Measurements from ENCODE around the gene LARGE1.

LARGE1 gene

GRCh38 chr22:33426451-33426850, 493.8 kb downstream of the LARGE1 start:
- DNase-seq (ENCODE audit: low read depth in 2 of 2), result no peak

GRCh38 chr22:33421859-33422258, 498.4 kb downstream of the LARGE1 start:
- DNase-seq (ENCODE audit: low read depth in 2 of 2), result no peak

DNA sequence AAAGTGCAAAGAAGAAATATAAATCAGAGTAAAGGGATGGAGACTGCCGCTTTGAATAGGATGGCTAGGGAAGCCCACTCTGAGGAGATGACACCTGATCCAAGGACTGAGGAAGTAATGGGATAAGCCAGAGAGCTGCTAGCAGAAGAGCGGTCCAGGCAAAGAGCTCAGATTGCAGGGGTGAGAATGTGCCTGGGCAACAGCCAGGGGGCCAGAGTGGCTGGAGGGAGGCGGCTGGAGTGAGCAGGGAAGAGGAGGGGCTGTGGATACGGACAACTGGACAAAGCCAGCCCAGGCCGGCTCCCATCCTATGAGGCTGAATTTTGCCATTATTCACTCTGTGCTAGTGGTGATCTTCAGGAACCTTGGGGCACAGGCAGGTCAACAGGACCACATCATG, 501.8 kb downstream of the LARGE1 start:
- DNase-seq (ENCODE audit: low read depth in 2 of 2), result no peak

DNA sequence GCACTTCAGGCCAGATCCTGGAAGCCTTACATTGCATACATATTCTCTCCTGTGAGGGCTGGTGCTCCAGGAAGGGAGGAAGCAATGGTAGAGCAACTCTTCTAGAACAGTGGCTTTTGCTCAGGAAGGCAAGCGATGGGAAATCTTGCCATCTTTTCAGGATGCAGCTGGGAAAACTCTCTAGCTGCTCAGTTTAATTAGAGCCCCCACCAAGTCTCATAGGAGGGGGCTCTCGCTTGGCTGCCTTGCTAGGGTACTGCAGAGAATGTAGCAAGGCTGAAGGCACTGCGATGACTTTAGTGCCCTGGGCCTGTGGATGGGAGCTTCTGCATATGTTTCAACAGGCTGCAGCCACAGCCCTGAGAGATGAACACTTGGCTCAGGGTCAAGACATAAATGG, 504.9 kb downstream of the LARGE1 start:
- no peak for DNase-seq (ENCODE audit: low read depth in 2 of 2)

GRCh38 chr22:33409079-33409478, 511.2 kb downstream of the LARGE1 start:
- no peak for DNase-seq (ENCODE audit: low read depth in 2 of 2)

DNA sequence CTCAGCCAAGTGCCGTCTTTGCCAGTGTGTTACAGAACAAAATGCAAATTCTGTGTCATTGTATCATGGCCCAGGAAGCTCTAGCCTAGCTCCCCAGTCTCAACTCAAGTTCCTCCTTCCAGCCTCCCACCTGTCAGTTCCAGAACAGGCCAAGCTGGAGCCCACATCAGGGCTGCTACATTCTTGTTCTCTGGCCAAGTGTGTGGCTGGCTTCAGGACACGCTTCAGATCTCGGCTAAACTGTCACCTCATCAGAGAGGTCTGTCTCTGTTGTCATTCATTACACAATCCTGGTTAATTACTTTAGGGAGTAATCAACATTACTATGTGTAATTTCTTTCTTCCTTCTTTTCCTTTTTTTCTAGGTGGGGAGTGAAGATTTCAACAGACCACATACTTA, 515.1 kb downstream of the LARGE1 start:
- DNase-seq (ENCODE audit: low read depth in 2 of 2), result no peak

- no peak for DNase-seq (ENCODE audit: low read depth in 2 of 2)
Measured at GRCh38 chr22:33404723-33405122, 515.6 kb downstream of the LARGE1 start.

- DNase-seq (ENCODE audit: low read depth in 2 of 2), result no peak
Measured at GRCh38 chr22:33402325-33402724, 518.0 kb downstream of the LARGE1 start.

GRCh38 chr22:33401291-33401690, 519.0 kb downstream of the LARGE1 start:
- no peak for DNase-seq (ENCODE audit: low read depth in 2 of 2)

GRCh38 chr22:33400891-33401290, 519.4 kb downstream of the LARGE1 start:
- DNase-seq (ENCODE audit: low read depth in 2 of 2), result no peak

GRCh38 chr22:33400061-33400840, 520.0 kb downstream of the LARGE1 start:
- no peak for DNase-seq (ENCODE audit: low read depth in 2 of 2)

- no peak for DNase-seq (ENCODE audit: low read depth in 2 of 2)
Measured at GRCh38 chr22:33397381-33397907, 522.8 kb downstream of the LARGE1 start.

DNA sequence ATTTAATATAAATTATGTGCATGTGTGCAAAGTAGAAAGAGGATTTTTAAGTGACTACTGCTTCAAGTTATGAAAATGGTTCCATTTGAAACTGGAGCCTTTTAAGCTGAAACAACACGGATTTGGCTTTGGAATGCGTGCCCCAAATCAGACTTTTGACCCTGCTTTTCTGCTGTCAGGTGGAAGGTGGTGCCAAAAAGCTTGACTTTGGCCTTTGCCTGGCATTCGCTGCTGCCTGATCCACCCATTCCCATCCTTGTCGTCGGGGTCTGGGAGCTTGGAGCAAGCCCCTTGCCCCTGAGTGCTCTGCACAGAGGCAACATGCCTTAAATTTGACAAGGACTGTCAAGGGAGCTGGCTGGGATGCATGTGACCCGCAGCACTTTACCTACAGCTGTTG, 526.8 kb downstream of the LARGE1 start:
- no peak for DNase-seq (ENCODE audit: low read depth in 2 of 2)

GRCh38 chr22:33391298-33391697, 529.0 kb downstream of the LARGE1 start:
- DNase-seq (ENCODE audit: low read depth in 2 of 2), result no peak

DNA sequence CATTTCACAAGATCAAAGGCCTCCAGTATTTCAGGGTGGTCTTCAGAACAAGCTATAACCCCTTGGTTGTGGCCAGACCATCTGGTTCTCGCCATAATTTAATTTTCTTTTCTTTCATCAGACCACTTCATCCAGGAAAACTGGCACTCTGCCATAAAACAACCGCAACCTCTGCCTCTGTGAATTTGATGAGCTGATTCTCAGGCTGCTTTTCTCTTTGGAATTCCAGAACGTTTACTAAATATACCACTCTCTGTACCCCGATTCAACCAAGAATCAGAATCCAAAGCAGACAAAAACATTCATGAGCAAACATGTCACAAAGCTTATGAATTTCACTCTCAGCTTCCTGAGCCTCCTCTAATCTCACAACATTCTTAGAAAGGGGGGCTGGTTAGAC, 530.3 kb downstream of the LARGE1 start:
- DNase-seq (ENCODE audit: low read depth in 2 of 2), result no peak

DNA sequence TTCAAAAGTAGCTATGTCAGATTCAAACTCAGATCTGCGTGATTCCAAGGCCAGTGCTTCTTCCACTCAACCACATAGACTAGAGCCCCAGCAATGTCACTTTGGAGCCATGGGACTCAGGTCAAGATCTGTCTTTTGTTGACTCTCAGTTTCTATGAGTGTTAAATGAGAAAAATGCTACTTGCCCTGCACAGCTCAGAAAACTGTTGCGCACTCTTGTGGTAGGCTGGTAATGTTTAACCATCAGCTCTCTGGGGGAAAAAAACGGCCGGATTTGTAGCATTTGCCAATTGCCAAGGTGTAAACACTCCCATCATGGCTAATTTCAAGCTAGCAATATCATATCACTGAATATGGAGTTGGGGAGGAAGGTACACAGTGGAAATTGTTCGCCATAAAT, 534.0 kb downstream of the LARGE1 start:
- DNase-seq (ENCODE audit: low read depth in 2 of 2), result no peak

DNA sequence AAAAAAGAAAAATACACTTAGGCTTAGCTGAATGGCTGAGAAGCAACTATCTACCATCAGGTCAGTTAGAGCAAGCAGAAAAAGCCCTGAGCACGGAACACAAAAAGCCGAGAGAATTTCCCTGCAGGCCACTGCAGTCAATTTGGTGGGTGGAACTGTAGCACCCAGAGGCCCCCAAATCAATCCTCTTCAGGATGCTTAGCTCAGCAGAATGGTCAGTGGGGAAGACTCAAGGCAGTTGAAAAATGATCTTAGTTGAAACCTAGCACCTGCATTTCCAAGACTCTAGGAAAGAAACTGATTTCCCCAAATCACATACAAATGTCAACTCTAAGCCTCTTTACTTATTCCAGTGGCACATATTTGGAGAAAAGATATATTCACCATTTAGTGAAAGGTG, 534.7 kb downstream of the LARGE1 start:
- no peak for DNase-seq (ENCODE audit: low read depth in 2 of 2)

DNA sequence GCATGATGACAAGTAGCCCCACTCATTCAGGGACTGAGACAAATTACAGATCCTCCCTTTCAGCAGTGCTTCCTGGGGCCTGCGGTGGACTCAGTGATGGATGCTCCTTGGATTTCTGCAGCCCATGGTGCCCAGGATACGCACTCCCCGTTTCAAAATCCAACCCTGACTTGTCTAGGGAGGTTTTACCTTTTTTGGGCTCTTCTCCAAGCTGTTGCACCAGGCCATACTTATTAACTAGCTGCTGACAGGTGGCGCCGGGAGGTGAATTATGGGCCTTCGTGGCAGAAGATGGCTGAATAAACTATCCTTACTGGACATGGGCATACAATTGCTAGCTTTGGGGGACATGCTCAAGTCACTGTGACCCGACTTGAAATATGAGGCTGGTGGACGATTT, 537.8 kb downstream of the LARGE1 start:
- DNase-seq (ENCODE audit: low read depth in 2 of 2), result no peak

GRCh38 chr22:33381531-33382406, 538.5 kb downstream of the LARGE1 start:
- DNase-seq (ENCODE audit: low read depth in 2 of 2), result no peak

DNA sequence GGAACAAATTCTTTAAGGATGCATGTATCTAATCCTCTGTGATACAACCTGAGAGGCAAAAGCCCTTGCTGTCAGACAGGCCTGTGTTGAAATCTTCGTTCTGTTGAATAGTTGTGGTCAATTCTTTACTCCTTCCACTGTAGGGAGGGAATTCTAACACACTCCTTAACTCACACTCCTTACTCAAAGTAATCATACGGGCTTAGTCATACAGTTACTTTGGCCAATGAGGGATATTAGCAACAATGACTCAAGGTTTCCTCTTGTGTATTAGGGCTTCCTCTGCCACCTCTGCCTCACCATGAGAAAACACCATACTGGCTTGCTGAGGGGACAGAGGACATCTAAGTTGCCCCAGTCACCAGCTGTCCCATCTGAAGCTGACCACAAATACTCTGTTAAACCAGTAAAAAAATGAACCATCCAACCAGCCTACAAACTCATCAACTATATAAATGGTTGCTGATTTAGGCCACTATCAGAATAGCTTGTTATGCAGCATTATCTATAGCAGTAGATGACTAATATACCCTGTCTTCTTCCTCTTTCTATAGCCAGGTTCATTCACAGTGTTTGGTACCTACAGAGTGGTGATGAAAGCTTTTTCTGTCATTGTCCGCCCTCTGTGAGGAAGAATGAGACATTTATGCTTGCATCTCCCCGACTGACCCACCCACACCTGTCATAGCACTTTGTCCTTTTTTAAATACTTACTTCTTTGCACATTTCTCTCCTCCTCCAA, 539.3 kb downstream of the LARGE1 start:
- DNase-seq (ENCODE audit: low read depth in 2 of 2), result no peak

- no peak for DNase-seq (ENCODE audit: low read depth in 2 of 2)
Measured at GRCh38 chr22:33379836-33380235, 540.4 kb downstream of the LARGE1 start.

GRCh38 chr22:33372875-33373274, 547.4 kb downstream of the LARGE1 start:
- DNase-seq (ENCODE audit: low read depth in 2 of 2), result no peak
